ENCODE data around the gene LINGO1. TPM values are rescaled to one million over a fixed set of nuclear protein-coding genes. Genes with fewer than 3 reads are reported as not detected.

Gene LINGO1
- total RNA-seq, 1 donor from 2014 or later: not detected

DNA sequence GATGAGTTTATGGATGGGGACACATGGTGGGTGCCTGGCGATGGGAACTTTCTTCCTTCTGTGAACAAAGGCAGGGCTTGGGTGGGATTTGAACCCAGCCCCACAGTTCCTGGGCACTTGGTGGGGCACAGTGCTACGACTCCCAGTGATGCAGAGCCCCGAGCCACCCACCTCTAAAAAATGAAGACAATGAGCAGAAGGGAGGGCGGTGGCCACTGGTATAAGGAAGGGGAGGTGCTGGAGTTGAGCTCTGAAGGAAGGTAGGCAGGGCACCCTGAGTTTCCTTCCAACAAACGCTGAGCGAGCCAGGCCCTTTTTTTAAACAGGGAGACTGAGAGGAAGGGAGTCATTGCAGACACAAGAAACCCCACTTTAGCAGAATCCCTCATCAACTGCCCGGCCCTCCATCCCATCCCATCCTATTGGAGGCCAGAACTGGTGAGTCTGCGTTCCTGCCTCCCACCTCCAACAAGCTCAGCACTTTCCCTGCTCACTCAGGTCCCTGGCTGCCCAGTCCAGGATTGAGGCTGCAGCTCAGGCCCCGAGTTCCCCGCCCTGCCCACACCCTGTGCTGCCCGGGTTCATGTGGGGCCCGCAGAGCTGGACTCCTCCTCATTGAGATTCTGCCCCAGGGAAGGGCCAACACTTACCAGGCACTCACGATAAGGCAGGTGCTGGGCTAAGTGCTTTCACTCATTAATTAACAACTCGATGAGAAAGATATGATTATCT lies 57.3 kb downstream of the LINGO1 start:
- DNase-seq (ENCODE audit: low read depth) (no peak), FAIRE-seq (no peak)
- no peaks in the 10 kb centered on the region for H3K36me3 ChIP-seq (ENCODE audit: control insufficient read depth, insufficient read depth, low read length)
- TF ChIP-seq, protein P1, sequence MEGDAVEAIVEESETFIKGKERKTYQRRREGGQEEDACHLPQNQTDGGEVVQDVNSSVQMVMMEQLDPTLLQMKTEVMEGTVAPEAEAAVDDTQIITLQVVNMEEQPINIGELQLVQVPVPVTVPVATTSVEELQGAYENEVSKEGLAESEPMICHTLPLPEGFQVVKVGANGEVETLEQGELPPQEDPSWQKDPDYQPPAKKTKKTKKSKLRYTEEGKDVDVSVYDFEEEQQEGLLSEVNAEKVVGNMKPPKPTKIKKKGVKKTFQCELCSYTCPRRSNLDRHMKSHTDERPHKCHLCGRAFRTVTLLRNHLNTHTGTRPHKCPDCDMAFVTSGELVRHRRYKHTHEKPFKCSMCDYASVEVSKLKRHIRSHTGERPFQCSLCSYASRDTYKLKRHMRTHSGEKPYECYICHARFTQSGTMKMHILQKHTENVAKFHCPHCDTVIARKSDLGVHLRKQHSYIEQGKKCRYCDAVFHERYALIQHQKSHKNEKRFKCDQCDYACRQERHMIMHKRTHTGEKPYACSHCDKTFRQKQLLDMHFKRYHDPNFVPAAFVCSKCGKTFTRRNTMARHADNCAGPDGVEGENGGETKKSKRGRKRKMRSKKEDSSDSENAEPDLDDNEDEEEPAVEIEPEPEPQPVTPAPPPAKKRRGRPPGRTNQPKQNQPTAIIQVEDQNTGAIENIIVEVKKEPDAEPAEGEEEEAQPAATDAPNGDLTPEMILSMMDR (IDR thresholded peaks at IDR 0.05; ENCODE audit: insufficient read depth, low read length, severe bottlenecking): no peak
- H3K27me3 ChIP-seq (ENCODE audit: control insufficient read depth, insufficient read depth, low read length): peaks cover 2% of the 10 kb centered on the region
- no peak overlapping the region for H3K4me3 ChIP-seq (ENCODE audit: low read depth, low read length)

DNA sequence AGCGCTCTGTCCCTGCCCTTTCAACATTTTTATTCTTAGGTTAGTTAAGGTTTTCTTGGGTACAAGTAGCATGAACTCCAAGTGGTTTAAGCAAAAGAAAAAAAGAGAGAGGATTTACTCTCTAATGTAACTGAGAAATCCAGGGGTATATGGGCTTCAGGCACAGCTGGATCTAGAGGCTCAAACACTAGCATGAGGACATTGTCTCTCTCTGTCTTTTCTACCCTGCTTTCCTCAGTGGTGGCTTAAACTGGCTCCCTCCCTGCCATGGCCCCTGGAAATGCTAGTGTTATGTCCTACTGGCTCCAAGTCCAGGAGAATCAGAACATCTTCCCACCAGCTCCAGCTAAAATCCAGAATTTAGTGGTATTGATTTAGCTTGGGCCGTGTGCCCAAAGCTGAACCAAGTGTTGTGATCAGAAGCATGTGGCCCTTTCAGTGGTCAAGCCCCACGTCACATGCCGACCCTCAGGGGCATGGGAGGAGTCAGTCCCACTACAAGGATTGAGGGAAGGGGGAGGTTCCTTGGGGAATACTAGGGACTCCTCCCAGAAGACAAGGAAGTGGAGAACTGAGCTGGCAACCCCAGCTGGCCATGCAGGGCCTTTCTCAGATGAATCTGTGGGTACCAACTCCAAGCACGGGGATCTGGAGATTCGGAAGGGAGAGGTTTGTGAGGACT lies 58.0 kb downstream of the LINGO1 start:
- TF ChIP-seq, protein P1 (IDR thresholded peaks at IDR 0.05; ENCODE audit: insufficient read depth, low read length, severe bottlenecking): no peak

DNA sequence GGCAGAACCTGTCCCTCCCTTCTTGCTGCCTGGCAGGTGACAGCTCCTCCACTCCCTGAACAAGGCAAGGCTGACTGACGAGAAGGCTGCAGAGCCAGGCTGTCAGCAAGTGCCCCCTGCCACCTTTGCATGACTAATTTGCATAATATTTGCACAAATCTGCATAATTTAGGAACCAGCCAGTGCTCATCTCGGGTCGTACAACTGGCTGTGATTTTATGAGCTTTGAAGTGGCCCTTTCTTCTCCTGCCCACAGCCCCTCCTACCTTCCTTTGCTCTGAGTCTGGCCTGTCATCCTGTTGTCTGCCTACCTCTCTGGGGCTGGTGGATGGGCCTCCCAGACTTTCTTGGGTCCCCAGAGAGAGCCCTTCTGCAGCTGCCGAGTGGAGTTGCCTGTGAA lies 58.9 kb downstream of the LINGO1 start:
- FAIRE-seq: no peak
- TF ChIP-seq, protein P1 (IDR thresholded peaks at IDR 0.05; ENCODE audit: insufficient read depth, low read length, severe bottlenecking): no peak
- Histone ChIP-seq H3K4me3 (ENCODE audit: low read depth, low read length) (no peak overlapping the region), H3K36me3 (ENCODE audit: control insufficient read depth, insufficient read depth, low read length) (no peaks in the 10 kb centered on the region), H3K27me3 (ENCODE audit: control insufficient read depth, insufficient read depth, low read length) (peaks cover 2% of the 10 kb centered on the region)
- DNase-seq (ENCODE audit: low read depth): no peak

More for the DNA sequence above, 58.0 kb downstream of the LINGO1 start:
- DNase-seq (ENCODE audit: low read depth): no peak
- no peak for FAIRE-seq
- H3K36me3 ChIP-seq (ENCODE audit: control insufficient read depth, insufficient read depth, low read length): no peaks in the 10 kb centered on the region
- H3K27me3 ChIP-seq (ENCODE audit: control insufficient read depth, insufficient read depth, low read length): peaks cover 2% of the 10 kb centered on the region
- H3K4me3 ChIP-seq (ENCODE audit: low read depth, low read length): no peak overlapping the region

DNA sequence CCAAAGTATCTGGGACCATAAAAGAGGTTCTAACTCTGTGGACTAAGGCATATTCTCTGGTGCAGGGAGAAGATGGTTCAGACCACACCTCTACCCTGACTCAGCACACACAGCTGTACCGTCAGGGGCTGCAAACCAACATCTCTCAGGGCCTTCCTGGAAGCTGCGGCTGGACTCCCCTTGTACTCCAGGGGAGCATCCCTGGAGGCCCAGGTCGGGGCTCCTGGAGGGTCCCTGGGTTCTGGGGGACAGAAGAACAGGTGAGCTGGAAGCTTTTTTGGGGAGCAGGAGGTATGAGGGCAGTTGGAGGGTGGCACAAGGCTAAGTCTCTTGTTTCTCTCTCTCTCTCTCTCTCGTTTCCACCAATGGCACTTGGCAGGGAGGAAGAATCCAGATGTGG lies 60.5 kb downstream of the LINGO1 start:
- Histone ChIP-seq H3K36me3 (ENCODE audit: control insufficient read depth, insufficient read depth, low read length) (no peaks in the 10 kb centered on the region), H3K27me3 (ENCODE audit: control insufficient read depth, insufficient read depth, low read length) (peaks cover 2% of the 10 kb centered on the region), H3K4me3 (ENCODE audit: low read depth, low read length) (no peak overlapping the region)
- FAIRE-seq (no peak), DNase-seq (ENCODE audit: low read depth) (no peak)
- TF ChIP-seq, protein P1 (IDR thresholded peaks at IDR 0.05; ENCODE audit: insufficient read depth, low read length, severe bottlenecking): no peak

DNA sequence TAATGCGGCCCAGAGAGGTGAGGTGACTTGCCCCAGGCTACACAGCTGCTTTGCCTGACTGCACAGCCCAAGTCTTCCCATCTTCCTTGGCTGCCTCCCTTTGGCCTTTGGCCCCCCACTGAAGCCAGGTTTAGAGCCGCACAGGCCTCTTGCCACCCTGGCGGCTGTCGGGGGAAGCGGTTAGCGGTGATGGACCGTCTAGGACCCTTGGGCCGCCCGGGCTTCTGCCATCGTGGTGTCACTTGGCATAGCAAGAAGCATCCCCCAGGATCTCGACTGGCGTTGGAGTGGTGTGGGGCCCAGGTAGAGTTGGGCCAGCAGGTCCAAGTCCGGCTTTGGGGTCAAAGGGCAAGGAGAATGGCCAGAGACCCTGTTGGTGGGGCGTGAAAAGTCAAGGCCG lies 61.0 kb downstream of the LINGO1 start:
- Histone ChIP-seq H3K36me3 (ENCODE audit: control insufficient read depth, insufficient read depth, low read length) (no peaks in the 10 kb centered on the region), H3K27me3 (ENCODE audit: control insufficient read depth, insufficient read depth, low read length) (peaks cover 2% of the 10 kb centered on the region), H3K4me3 (ENCODE audit: low read depth, low read length) (no peak overlapping the region)
- no peak for DNase-seq (ENCODE audit: low read depth)
- no peak for FAIRE-seq
- TF ChIP-seq, protein P1 (IDR thresholded peaks at IDR 0.05; ENCODE audit: insufficient read depth, low read length, severe bottlenecking): no peak

Data from bronchial epithelial cell (primary cell).